Stimulated activated CD8-positive, alpha-beta memory T cell treated with anti-CD3 and anti-CD28 coated beads, Interleukin-7, amount 100 ng/mL, for 4 hours (primary cell): Measurements from ENCODE around the gene DYNLL1.
A peak's percentile ranks its signal among the peaks of the same experiment; 100 is the strongest.
"Not testable (repeated sequence)": the region's sequence is repeated elsewhere in the genome, so short reads cannot be mapped to it uniquely, and the experiment has no call there.

Source experiments
- DNase-seq, 2 donors: peaks; one replicate each; pipeline ENCODE4 v3.0.0-alpha.2; 2020; ENCODE audit warnings: low read depth in 2 of 2

Gene DYNLL1

GRCh38 chr12:120473807-120474615, 21.9 kb upstream of the DYNLL1 start:
- no peak for DNase-seq

GRCh38 chr12:120474616-120474960, 21.3 kb upstream of the DYNLL1 start:
- DNase-seq: no peak

GRCh38 chr12:120475643-120476042, 20.3 kb upstream of the DYNLL1 start:
- DNase-seq: no peak

- no peak for DNase-seq
These were observed 16.5 kb upstream of the DYNLL1 start for GRCh38 chr12:120479458-120479857.

- no peak for DNase-seq
These were observed 15.7 kb upstream of the DYNLL1 start for GRCh38 chr12:120480211-120480610.

GRCh38 chr12:120481022-120481767, 14.7 kb upstream of the DYNLL1 start:
- peak in 1 of 2 donors; percentile 5 for DNase-seq

- no peak for DNase-seq
These were observed 12.3 kb upstream of the DYNLL1 start for GRCh38 chr12:120483621-120484020.

- DNase-seq: no peak
These were observed 9.7 kb upstream of the DYNLL1 start for GRCh38 chr12:120485961-120486881.

- DNase-seq: not testable (repeated sequence)
These were observed 8.4 kb upstream of the DYNLL1 start for GRCh38 chr12:120487552-120487951.

- DNase-seq: no peak
These were observed 7.8 kb upstream of the DYNLL1 start for GRCh38 chr12:120488057-120488640.

GRCh38 chr12:120489018-120489417, 6.9 kb upstream of the DYNLL1 start:
- DNase-seq: no peak

GRCh38 chr12:120490325-120490724, 5.6 kb upstream of the DYNLL1 start:
- DNase-seq: no peak

GRCh38 chr12:120490833-120491512, 4.9 kb upstream of the DYNLL1 start:
- no peak for DNase-seq

- no peak for DNase-seq
These were observed 655 bp upstream of the DYNLL1 start for GRCh38 chr12:120495186-120495730.

- peak; percentile 20 to 53 for DNase-seq
These were observed 764 bp downstream of the DYNLL1 start for GRCh38 chr12:120496413-120497340.

- no peak for DNase-seq
These were observed 1.7 kb downstream of the DYNLL1 start for GRCh38 chr12:120497524-120498150.

GRCh38 chr12:120498870-120499515, 3.1 kb downstream of the DYNLL1 start:
- DNase-seq: no peak

- no peak for DNase-seq
These were observed 4.7 kb downstream of the DYNLL1 start for GRCh38 chr12:120500581-120500980.

GRCh38 chr12:120504587-120504986, 8.7 kb downstream of the DYNLL1 start:
- DNase-seq: no peak
